ENCODE measurements around the gene CAB39.

Gene CAB39

GRCh38 chr2:230712443-230713330 lies at the start of gene CAB39:
Gene CAB39, plus strand, starts transcription at chr2:230712842. Its CDS starts 47,160 bp downstream, at chr2:230760002.
- DNase-seq (ENCODE audit: low spot score), result peak; percentile 79

- DNase-seq (ENCODE audit: low spot score), result no peak
These were observed 48.5 kb upstream of the CAB39 start for GRCh38 chr2:230664128-230664527.

- no peak for DNase-seq (ENCODE audit: low spot score)
These were observed 47.8 kb upstream of the CAB39 start for GRCh38 chr2:230664844-230665243.

GRCh38 chr2:230665263-230665691 lies 47.4 kb upstream of the CAB39 start:
- no peak for DNase-seq (ENCODE audit: low spot score)

- no peak for DNase-seq (ENCODE audit: low spot score)
These were observed 46.2 kb upstream of the CAB39 start for GRCh38 chr2:230666446-230666845.

GRCh38 chr2:230666885-230667712 lies 45.5 kb upstream of the CAB39 start:
- no peak for DNase-seq (ENCODE audit: low spot score)

GRCh38 chr2:230668184-230668938 lies 44.3 kb upstream of the CAB39 start:
- DNase-seq (ENCODE audit: low spot score), result no peak

GRCh38 chr2:230668939-230669303 lies 43.7 kb upstream of the CAB39 start:
- DNase-seq (ENCODE audit: low spot score), result no peak

GRCh38 chr2:230669386-230669950 lies 43.2 kb upstream of the CAB39 start:
- no peak for DNase-seq (ENCODE audit: low spot score)

GRCh38 chr2:230671117-230671516 lies 41.5 kb upstream of the CAB39 start:
- no peak for DNase-seq (ENCODE audit: low spot score)

GRCh38 chr2:230672836-230673235 lies 39.8 kb upstream of the CAB39 start:
- DNase-seq (ENCODE audit: low spot score), result no peak

GRCh38 chr2:230674401-230674800 lies 38.2 kb upstream of the CAB39 start:
- no peak for DNase-seq (ENCODE audit: low spot score)

GRCh38 chr2:230674966-230675672 lies 37.5 kb upstream of the CAB39 start:
- DNase-seq (ENCODE audit: low spot score), result no peak

GRCh38 chr2:230676546-230676945 lies 36.1 kb upstream of the CAB39 start:
- no peak for DNase-seq (ENCODE audit: low spot score)

- DNase-seq (ENCODE audit: low spot score), result no peak
These were observed 35.3 kb upstream of the CAB39 start for GRCh38 chr2:230677201-230677946.

- DNase-seq (ENCODE audit: low spot score), result no peak
These were observed 34.6 kb upstream of the CAB39 start for GRCh38 chr2:230678018-230678417.

- no peak for DNase-seq (ENCODE audit: low spot score)
These were observed 34.2 kb upstream of the CAB39 start for GRCh38 chr2:230678451-230678850.

- DNase-seq (ENCODE audit: low spot score), result no peak
These were observed 32.0 kb upstream of the CAB39 start for GRCh38 chr2:230680463-230681170.

- DNase-seq (ENCODE audit: low spot score), result no peak
These were observed 31.5 kb upstream of the CAB39 start for GRCh38 chr2:230681171-230681545.

GRCh38 chr2:230682546-230682945 lies 30.1 kb upstream of the CAB39 start:
- no peak for DNase-seq (ENCODE audit: low spot score)

Data from COLO829 (cell line).